ENCODE results near the gene AQP5.

The AQP5 gene

DNA sequence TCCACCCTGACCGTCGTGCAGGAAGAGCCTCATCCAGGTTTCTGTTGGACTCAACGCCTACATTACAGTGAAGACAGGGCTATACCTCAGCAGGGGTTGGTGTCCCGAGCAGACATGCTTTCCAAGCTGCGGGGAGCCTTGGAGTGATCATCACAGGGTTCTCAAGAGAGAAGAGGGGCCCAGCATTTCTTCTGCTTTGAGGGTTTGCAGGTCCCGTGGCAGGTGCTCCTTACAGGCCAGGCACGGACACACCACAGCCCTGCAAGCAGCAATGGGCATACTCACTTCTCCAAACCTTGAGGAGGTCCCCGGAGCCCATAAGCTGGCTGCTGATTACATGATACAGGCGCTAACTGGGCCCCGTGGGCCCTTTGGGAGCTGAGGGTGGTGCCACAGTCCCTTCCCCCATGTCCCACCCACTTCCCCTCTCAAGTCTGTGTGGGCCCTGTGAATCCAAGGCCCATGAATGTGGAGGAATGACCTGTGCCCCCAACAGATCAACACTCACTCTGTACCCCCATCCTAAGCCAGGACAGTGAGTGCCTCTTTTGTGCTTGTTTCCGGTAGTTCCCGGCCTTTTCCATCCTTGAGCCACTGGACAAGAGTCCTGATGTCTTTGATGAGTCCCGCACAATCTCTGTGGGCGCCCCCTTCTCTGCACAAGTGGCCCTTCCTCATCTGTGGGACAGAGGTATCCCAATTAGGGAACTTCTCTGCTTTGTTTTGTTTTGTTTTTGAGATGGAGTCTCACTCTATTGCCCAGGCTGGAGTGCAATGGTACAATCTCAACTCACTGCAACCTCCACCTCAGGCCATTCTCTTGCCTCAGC lies 10.0 kb upstream of the AQP5 start:
- no peak for DNase-seq

DNA sequence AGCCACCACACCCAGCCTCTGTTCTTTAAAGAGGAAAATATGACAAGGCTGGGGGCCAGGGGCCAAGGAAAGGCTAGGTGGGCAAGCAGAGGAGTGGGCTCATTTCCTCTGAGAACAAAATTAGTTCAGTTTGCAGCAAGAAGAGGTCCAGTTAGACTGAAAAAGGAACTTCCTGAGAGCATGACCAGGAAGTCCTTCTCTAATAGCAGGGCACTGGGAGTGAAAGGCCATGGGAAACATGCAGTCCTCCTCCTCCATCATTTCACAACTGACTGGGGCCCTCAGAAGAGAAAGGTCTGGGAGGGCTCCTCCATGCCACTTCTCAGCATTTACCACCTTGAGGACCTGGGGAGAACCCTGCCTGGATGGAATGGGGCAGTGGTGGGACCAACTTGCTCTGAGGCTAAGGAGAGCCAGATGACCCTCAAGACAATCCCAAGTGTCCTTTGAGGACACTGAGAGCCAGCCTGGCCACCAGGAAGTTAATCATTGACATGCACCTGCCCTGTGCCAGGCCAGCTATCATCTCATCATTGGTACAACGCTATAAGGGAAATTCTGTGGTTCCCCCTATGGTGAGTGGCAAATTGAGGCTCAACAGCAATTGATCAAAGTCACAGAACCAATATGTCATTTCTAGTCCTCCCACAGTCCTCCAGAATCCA lies 9.1 kb upstream of the AQP5 start:
- DNase-seq = no peak

DNA sequence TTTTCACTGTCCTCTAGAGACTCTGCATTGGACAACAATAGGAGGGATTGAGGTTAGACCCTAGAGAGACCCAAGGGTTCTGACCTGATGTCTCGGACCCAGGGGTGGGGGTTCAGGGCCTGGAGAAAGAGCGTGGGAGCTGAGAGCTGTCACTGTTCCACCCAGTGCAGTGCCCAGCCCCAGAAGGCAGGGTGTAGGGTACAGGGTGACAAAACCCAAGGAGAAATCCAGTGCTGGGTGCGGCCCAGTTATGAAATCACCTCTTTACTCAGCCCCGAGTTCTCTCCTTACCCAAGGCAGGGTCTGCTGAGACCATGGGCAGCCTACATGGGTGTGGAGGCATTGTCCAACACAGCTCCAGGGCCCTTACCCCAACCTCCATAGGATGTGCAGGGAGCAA lies 8.5 kb upstream of the AQP5 start:
- no peak for DNase-seq

DNA sequence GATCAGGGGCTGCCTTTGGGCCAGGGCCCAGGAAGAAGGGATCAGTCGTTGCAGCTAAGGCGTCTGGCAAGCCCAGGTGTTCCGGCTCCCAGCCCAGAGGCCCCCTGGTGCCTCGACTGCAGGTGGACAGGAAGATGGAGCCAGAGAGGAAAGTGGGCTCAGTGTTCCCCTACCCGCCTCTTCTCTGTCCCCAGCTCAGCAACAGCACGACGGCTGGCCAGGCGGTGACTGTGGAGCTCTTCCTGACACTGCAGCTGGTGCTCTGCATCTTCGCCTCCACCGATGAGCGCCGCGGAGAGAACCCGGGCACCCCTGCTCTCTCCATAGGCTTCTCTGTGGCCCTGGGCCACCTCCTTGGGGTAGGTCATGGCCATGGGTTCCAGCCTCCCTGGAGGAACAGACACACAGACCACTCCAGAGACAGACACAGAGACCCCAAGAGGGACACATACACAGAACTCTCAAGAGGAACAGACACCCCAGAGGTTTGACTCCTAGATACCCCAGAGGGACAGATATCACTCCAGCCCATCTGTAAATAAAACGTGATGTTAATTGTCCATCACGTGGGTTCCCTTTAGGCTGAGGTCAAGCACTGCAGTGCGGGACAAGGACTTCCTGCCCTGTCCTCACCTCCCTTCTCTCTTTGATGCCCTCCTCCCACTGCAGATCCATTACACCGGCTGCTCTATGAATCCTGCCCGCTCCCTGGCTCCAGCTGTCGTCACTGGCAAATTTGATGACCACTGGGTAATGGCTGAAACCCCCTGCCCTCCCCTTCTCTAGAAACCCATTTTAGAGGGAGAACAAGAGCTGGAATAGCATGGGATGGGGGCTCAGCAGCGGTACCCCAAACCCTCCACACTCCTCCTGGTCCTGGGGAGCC lies 7.5 kb upstream of the AQP5 start:
- DNase-seq = no peak

DNA sequence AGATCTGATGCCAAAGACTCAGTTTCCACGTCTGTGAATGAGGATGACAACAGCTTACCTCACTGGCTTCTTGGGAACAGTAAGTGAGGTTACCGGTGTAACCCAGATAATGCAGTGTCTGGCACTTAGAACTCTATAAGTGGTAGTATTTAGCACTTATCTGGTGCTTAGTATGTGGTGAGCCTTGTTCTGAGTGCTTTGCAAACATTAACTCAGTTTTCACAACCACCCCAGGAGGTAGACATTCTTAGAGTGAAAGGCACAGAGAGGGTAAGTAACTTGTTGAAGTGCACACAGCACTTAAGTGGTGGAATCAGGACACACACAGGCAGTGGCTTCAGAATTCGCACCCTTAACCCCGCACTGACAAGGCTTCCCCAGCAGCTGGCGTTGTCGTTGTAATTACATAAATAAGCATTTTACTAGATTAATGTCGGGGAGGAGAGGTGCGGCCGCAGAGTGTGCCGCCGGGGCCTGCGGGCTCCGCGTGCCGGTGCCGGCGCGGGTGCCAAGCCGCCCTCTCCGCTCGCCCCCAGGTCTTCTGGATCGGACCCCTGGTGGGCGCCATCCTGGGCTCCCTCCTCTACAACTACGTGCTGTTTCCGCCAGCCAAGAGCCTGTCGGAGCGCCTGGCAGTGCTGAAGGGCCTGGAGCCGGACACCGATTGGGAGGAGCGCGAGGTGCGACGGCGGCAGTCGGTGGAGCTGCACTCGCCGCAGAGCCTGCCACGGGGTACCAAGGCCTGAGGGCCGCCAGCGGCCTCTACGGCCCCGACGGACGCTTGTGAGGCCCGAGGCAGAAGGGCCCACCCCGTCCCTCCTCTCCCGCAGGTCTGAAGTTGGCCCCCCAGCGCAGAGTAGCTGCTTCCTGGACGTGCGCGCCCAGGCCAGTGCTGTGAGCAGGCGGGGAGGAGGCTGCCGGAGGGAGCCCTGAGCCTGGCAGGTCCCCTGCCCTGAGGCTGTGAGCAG lies 6.5 kb upstream of the AQP5 start:
- no peak for DNase-seq

DNA sequence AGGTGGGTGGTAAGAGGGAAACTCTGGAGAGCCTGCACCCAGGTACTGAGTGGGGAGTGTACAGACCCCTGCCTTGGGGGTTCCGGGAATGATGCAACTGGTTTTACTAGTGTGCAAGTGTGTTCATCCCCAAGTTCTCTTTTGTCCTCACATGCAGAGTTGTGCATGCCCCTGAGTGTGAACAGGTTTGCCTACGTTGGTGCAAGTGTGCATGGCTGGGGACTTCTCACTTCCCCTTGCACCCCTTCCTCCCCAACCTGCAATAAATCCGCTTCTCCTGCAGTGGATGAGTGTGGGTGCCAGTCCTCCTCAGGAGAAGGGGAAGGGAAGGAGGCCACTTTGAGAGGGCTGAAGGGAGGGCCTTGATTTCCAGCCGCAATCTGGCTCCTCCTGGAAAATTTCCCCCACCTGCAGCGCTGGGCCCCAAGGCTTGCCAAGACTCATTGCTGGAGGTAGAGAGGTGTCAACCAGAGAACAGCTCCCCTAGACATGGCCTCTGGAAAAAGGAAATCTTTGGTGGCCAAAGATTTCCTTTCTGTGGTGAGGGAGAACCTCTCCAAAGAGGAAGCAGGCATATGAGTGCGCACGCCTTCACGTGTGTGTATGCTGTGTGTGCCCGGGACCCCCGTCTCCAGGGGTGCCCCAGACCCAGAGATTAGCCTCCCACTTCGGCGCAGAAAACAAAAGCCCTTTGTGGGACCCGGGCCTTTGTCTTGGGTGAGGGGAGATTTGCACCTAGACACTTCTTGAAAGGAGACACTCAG lies 5.6 kb upstream of the AQP5 start:
- no peak for DNase-seq

DNA sequence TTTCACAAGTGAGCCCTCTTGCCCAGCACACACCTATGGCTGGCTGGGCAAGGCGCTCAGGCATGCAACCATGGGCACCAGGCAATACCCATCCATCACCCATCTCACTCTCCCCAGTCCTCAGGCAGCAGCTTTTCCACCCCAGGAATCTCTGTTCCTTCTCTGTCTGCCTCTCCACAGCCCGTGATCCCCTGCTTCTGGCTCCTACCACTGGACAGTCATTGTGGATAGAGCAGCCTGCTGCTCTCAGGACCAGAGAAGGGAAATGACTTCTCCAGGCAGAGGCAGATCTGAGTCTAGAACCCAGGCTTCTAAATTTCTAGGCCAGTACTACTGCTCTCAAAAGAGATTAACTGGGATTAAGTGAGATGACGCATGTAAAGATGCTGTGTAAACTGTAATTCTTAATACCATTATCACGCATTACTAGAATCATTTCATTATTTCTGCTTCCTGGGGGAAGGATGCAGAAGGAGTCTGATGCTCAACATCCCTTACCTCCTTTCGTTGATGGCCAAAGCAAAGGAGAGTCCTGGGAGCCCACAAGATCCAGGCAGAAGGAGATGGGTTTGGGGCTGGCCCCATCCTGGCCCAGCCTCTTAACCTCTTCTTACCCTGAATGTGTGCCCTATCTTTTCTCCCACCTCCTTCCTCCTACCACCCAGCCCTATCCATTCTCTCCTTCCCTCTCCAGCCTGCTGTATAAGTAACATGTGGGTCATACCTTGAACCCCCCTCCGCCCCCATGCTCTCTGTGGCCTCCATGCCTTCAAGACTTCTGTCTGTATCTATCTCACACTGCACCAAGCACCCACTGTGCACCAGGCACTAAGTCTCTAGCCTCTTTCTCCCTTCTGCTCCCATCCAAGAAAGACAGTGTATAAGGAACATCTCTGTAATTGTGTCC lies 4.8 kb upstream of the AQP5 start:
- DNase-seq = no peak

DNA sequence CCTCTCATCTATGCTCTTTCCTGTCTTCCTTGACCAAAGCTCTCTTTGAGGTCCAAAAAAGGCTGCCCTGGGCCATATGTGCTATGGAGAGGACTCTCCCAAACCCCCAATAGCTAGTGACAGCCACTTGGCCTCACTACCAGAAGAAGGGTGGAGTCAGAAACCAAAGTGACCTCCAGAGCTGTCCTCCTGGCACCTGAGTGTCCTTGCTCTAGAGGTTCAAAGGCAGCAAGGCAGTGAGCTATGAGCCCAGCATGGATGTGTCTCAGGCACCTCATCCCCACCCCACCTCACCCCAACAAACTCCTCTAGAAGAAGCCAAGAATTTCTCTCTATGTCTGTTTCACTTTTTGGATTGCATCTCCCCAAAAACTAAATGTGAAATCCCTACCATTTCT lies 4.1 kb upstream of the AQP5 start:
- DNase-seq = no peak

DNA sequence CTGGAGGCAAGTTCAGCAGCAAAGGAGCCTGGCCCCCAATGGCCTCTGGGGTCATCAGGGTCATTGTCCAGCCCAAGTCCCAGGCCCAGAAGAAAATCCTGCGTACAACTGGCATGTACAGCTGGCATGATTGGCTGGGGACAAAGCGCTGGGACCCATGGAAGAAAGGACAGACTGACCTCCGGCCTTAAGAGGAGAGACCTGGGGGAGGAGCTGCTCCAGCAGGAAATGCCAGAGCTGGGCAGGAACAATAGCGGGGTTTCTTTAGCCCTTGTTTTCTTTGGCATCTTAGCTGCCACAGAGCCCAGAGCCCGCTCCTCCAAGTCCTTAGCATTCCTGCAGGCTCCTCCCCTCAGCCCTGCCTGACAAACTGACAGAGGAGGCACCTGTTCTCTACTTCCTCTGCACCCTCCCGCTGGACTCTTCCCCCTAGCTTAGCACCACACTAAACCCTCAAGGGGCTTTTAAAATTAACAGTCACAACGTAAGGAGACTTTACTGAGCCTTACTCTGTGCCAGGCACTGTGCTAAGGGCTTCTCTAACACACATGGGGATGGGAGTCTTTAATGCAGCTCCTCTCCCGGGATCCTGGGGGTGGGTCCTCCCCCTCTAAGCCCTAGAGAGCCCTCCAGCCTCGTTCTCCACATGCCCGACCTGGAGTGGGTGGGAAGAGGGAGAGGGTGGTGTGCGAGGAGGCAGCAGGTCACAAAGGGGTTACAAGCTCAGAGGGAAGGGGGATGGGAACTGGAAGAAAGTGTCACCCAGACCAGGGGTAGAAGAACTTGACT lies 1.8 kb upstream of the AQP5 start:
- DNase-seq = no peak

DNA sequence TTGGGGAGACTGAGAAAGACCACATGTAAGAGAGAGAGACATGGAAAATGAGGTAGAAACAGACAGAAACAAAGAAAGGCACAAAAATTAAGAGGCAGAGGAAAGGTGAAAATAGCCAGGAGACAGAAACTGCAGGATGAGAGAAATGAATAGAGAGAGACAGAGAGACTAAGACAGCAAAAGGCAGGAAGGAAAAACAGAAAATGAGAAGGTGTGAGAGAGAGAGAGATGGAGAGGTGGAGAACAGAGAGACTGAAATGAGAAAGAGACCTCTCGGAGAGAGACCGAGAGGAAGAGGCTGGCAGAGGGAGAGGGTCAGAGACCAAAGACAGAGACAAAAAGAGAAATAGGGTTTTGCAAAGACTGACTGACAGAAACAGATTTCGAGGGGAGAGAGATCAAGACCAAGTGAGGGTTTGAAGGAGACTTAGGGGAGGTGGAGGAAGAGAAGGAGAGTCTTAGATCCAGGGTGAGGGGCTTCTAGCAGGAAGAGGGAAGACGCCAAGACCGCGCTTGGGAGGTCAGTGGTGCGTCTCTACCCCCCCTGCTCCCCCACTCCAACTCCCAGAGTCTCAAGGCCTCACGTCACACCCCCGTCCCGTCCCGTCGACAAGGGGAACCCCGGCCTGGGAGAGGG lies 1.1 kb upstream of the AQP5 start:
- DNase-seq = no peak

DNA sequence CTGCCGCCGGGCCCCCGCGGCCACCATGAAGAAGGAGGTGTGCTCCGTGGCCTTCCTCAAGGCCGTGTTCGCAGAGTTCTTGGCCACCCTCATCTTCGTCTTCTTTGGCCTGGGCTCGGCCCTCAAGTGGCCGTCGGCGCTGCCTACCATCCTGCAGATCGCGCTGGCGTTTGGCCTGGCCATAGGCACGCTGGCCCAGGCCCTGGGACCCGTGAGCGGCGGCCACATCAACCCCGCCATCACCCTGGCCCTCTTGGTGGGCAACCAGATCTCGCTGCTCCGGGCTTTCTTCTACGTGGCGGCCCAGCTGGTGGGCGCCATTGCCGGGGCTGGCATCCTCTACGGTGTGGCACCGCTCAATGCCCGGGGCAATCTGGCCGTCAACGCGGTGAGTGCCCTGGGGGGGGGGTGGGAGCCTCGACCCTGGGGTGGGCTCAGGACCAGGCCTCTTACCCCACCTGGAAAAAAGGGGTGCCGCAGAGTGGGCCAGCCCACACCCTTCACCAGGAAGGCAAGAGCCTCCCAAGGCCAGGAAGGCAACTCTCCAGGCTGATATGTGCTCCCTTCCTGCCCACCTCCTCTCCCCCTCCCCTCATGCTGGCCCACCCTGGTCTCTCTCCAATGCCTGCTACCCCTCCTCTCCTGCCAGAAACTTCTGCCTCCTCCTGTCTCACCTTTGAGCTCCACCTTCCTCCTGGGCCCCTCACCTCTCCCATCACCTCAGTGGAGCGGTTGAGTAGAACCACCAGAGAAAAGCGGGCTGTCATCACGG lies 507 bp downstream of the AQP5 start:
- DNase-seq = no peak

DNA sequence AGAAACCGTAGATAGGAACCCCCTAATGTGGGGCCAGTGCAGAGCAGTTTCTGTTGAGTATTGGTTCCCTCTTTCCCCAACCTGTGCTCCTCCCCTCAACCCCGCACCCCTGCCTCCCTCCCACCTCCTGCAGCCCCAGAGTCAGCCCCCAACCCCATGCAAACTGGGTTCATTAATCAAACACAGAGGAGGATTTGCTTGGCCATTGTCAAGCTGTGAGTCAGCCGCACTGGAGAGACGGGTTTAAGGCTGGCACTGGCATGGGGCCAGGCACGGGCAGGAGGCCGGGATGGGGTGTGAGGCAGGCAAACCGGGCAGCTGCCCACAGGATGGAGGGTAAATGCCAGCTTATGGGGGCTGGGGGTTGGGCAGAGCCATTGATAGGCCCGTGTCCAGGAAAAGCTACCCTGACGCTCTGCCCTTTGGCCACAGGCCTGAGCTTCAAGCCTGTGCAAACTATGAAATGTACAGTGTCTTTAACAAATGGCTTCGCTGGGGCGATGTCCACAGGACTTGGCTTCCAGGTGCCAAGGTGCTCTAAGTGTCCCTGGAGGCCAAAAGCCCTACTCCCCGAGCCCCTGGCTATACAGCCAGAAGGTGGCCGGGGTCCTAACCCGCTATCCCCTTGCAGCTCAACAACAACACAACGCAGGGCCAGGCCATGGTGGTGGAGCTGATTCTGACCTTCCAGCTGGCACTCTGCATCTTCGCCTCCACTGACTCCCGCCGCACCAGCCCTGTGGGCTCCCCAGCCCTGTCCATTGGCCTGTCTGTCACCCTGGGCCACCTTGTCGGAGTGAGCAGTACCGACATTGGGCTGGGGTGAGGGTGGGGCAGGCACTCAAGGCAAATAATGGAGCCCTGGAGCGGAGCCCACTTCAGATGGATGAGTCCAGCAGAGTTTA lies 1.4 kb downstream of the AQP5 start:
- no peak for DNase-seq

DNA sequence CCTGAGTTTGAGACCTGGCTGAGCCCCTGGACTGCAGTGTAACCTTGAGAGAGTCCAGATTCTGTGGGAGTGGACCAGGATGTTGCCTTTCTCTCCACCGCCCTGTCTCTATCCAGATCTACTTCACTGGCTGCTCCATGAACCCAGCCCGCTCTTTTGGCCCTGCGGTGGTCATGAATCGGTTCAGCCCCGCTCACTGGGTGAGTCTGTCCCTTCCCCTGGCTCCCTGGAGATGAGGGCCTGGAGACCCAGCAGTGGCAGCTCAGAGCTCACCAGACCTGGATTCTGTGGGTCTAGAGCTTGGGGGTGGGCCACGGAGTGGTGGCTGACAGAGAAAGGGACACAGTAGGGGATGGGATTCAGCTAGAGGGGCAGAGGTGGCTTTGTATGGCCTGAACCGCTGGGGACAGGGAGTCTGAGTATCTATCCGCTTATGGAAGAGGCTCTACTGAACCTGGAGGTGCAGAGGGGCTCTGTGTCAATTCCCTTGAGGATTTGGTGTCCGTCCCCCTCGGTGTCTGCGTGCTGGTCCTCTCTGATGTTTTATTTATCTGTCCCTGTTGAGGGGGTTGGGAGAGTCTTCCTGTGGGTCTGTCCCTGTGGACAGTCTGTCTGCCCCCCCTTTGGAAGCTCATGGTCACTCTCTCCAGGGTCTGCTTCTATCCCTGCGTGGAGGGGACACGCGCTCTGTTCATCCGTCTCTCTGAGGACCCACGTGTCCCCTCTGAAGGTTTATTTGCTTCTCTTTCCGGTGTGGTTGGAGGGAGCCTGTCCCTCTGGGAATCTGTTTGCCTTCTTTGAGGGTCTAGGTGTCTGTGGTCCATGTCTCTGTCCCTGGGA lies 2.5 kb downstream of the AQP5 start:
- no peak for DNase-seq

DNA sequence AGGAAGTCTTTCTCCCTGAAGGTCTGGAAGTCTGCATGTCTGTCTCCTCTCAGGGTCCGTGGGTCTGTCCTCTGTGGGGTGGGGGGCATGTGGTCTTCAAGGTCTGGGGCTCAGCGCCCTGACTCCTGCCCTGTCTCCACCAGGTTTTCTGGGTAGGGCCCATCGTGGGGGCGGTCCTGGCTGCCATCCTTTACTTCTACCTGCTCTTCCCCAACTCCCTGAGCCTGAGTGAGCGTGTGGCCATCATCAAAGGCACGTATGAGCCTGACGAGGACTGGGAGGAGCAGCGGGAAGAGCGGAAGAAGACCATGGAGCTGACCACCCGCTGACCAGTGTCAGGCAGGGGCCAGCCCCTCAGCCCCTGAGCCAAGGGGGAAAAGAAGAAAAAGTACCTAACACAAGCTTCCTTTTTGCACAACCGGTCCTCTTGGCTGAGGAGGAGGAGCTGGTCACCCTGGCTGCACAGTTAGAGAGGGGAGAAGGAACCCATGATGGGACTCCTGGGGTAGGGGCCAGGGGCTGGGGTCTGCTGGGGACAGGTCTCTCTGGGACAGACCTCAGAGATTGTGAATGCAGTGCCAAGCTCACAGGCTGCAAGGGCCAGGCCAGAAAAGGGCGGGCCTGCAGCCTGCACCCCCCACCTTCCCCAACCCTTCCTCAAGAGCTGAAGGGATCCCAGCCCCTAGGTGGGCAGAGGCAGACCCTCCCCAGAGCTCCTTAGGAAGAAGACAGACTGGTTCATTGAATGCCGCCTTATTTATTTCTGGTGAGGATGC lies 3.4 kb downstream of the AQP5 start:
- no peak for DNase-seq

DNA sequence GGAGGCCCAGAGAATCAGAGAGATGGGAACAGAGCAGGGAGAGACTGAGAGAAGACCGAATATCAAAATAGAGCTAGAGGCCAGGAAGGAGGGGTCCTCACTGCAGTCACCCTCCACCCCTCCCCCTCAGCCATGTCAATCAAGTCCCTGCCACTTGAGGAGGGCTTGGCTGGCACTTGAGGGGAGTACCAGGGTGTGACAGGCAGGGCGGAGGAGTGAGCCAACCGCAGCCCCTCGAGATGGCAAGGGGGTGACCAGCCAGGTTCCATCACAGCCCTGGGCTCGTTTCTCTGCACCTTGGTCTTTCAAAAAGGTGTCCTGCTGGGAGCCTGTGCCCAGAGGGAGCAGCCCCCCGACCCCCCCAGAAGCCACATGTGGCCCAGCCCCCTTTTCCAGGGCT lies 4.2 kb downstream of the AQP5 start:
- DNase-seq = no peak

Measured in NCI-H2107 (cell line).